ENCODE results near the gene NTM. TPM values are rescaled to one million over a fixed set of nuclear protein-coding genes. Genes with fewer than 3 reads are reported as not detected.
A peak's percentile ranks its signal among the peaks of the same experiment; 100 is the strongest.

The NTM gene
- total and polyA plus RNA-seq, 2 of the 8 experiments (the other 6 are each of a cell fraction or from before 2014, with no cell fraction given) = 13.4 to 20.0 TPM

DNA sequence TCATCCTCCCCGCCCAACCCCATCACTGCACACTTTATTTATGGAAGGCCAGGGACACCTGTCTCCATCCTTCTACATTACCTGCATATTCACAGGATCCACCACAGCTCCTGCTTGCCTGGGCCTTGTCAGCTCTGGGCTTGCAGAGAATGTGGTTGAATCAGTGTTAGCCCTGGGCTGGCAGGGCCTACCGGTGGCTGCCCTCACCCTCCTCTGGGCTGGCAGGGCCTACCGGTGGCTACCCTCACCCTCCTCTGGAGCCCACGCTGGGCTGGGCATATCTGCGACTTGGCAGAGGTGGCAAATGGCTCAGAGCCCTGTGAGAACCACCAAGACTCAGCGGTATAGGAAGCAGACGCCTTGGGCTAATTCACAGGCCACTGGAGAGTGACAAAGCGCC lies 300.9 kb downstream of the NTM start:
- WGBS, 2 experiments (ENCODE audit: extremely low coverage in 1 of 2, insufficient coverage in 1 of 2, insufficient read length in 1 of 2, insufficient replicate concordance in 2 of 2, low coverage in 1 of 2, low lambda C conversion rate in 2 of 2, missing lambda C conversion rate in 1 of 2) = 82% methylated on average over 8 of the region's 8 CpGs; no CpG with 5 or more reads in 1 of the 2 experiments
- H4K91ac ChIP-seq (replicated peaks; ENCODE audit: insufficient read length, low read length) = no peak overlapping the region
- H3K23ac ChIP-seq (ENCODE audit: insufficient read length) = no peak overlapping the region
- H3K9ac ChIP-seq (replicated peaks in 1 of 4; ENCODE audit: extremely low read depth in 1 of 4, low read depth in 3 of 4, low read length in 3 of 4) = no peak overlapping the region
- no peak overlapping the region for H2AK5ac ChIP-seq (ENCODE audit: low read depth, low read length)
- no peaks in the 10 kb centered on the region for H3K9me3 ChIP-seq (ENCODE audit: insufficient read depth in 2 of 2, low read depth in 1 of 2, low read length in 1 of 2)
- no peak overlapping the region for H2AFZ ChIP-seq (ENCODE audit: low read length)
- H3K4ac ChIP-seq (replicated peaks; ENCODE audit: insufficient read length, low read depth, low read length) = no peak overlapping the region
- H3K4me2 ChIP-seq (ENCODE audit: insufficient read depth in 1 of 2, low read depth in 2 of 2, low read length in 2 of 2) = no peak overlapping the region
- H4K20me1 ChIP-seq (replicated peaks in 1 of 2; ENCODE audit: control insufficient read depth in 1 of 2, insufficient read depth in 2 of 2, low read length in 2 of 2) = peaks cover 0 to 2% of the 10 kb centered on the region in 2 experiments
- no peak overlapping the region for H3K4me3 ChIP-seq (ENCODE audit: extremely low read depth in 1 of 4, insufficient read depth in 2 of 4, low read depth in 3 of 4, low read length in 4 of 4)
- H3K36me3 ChIP-seq (ENCODE audit: control insufficient read depth in 2 of 4, insufficient read depth in 4 of 4, low read length in 3 of 4) = no peaks in the 10 kb centered on the region
- H3K56ac ChIP-seq (replicated peaks; ENCODE audit: insufficient read length, low read depth, low read length) = no peak overlapping the region
- H4K8ac ChIP-seq (ENCODE audit: extremely low read depth, insufficient read depth, low read length) = no peak overlapping the region
- no peaks in the 10 kb centered on the region for H3K79me2 ChIP-seq (ENCODE audit: control insufficient read depth in 1 of 2, insufficient read depth in 2 of 2, low read length in 2 of 2)
- H3K27me3 ChIP-seq (replicated peaks in 1 of 4; ENCODE audit: control insufficient read depth in 3 of 4, extremely low read depth in 1 of 4, insufficient read depth in 3 of 4, low read length in 3 of 4) = no peaks in the 10 kb centered on the region; a peak in 1 of 7 replicates
- H3K14ac ChIP-seq (ENCODE audit: insufficient read length) = no peak overlapping the region
- no peak overlapping the region for H3K27ac ChIP-seq (ENCODE audit: low read depth, low read length)
- DNase-seq (ENCODE audit: low read depth in 1 of 2, low spot score in 2 of 2) (no peak), FAIRE-seq (no peak)
- H2BK15ac ChIP-seq (ENCODE audit: low read length) = peak overlapping the region; percentile 97; the same call in 1 of the 2 replicates
- ChIA-PET CTCF (ENCODE audit: partially characterized antibody) (interaction anchor here (0.6 to 31.3 kb wide), 24 partner anchors 14 to 607 kb away, joined by 3 to 1023 read pairs (median 3); no protein-coding TSS in a partner anchor), POLR2A (ENCODE audit: partially characterized antibody) (no interaction called here)
- no peak overlapping the region for H3K18ac ChIP-seq (ENCODE audit: extremely low read depth, low read length)
- H3K4me1 ChIP-seq (replicated peaks in 1 of 4; ENCODE audit: control insufficient read depth in 3 of 4, insufficient read depth in 4 of 4, low read length in 3 of 4) = peaks cover 0 to 2% (median under 1%) of the 10 kb centered on the region in 4 experiments; a peak in 3 of 7 replicates
- no peaks in the 10 kb centered on the region for H3K79me1 ChIP-seq (ENCODE audit: low read depth, low read length)
- H4K5ac ChIP-seq (ENCODE audit: insufficient read length, low read depth, low read length) = no peak overlapping the region
- peak overlapping the region; percentile 25; the same call in 1 of the 2 replicates for H2BK5ac ChIP-seq (ENCODE audit: low read depth, low read length)
- H2BK120ac ChIP-seq (replicated peaks; ENCODE audit: low read depth, low read length) = no peak overlapping the region
- H3K23me2 ChIP-seq (ENCODE audit: low read depth, low read length) = no peaks in the 10 kb centered on the region
- no peak overlapping the region; the same call in 1 of the 2 replicates for H2BK12ac ChIP-seq (ENCODE audit: low read depth, low read length)
- H2BK20ac ChIP-seq (ENCODE audit: low read length) = 0 out of 2 replicates have a peak overlapping the region, but pooled peaks have one; percentile 55
- TF ChIP-seq TAF1 (IDR thresholded peaks at IDR 0.05; ENCODE audit: low read depth, low read length) (no peak), SIRT6 (IDR thresholded peaks at IDR 0.05; ENCODE audit: low read length) (no peak), KDM5A (IDR thresholded peaks at IDR 0.05; ENCODE audit: low read length) (no peak), SP4 (IDR thresholded peaks at IDR 0.05; ENCODE audit: low read length) (no peak)
